HepG2 (cell line): Measurements from ENCODE around the gene MLST8. TPM values are rescaled to one million over a fixed set of nuclear protein-coding genes. Genes with fewer than 3 reads are reported as not detected.

Experiments used
- BCLAF1 ChIP-seq: fragments of 450-650 bp; IDR thresholded peaks from 2 replicates; pipeline ENCODE4 v1.6.1; 2017; ENCODE audit warnings: mild to moderate bottlenecking
- DNMT1 ChIP-seq: sonication (generic); formaldehyde crosslinking; IDR thresholded peaks from 2 replicates; pipeline ENCODE4 v1.5.1; 2020; ENCODE audit warnings: mild to moderate bottlenecking, missing genetic modification reagents
- FOXA1 ChIP-seq, 2 experiments: fragments of 450-650 bp in 1 of 2; sonication (generic) in 1 of 2; formaldehyde crosslinking in 1 of 2; IDR thresholded peaks; 2 replicates each; pipeline versions ENCODE4 v1.4.0 to v1.6.1; 2016 to 2020; ENCODE audit warnings: missing genetic modification reagents in 1 of 2
- HMGXB4 ChIP-seq, 2 experiments: sonication (generic) in 1 of 2; formaldehyde crosslinking in 1 of 2; IDR thresholded peaks; 2 replicates each; pipeline versions ENCODE4 v1.4.0 to v1.6.1; 2018 to 2020; ENCODE audit warnings: missing genetic modification reagents in 2 of 2, borderline replicate concordance in 1 of 2, low read depth in 1 of 2, mild to moderate bottlenecking in 1 of 2, missing biosample characterization in 1 of 2
- HNRNPH1 ChIP-seq: fragments of 200-400 bp; formaldehyde crosslinking; optimal IDR thresholded peaks from 2 replicates; pipeline ENCODE3; 2017; ENCODE audit warnings: mild to moderate bottlenecking, low read depth, low read length
- IRX3 ChIP-seq: sonication (generic); formaldehyde crosslinking; IDR thresholded peaks from 2 replicates; pipeline ENCODE4 v1.8.1; 2023; ENCODE audit warnings: mild to moderate bottlenecking, low read depth, missing genetic modification reagents, borderline replicate concordance
- MED13 ChIP-seq: sonication (generic); formaldehyde crosslinking; IDR thresholded peaks from 2 replicates; pipeline ENCODE4 v1.5.0; 2020; ENCODE audit warnings: missing genetic modification reagents
- NFKB2 ChIP-seq: sonication (generic); formaldehyde crosslinking; IDR thresholded peaks from 2 replicates; pipeline ENCODE4 v1.4.0; 2020; ENCODE audit warnings: missing genetic modification reagents, borderline replicate concordance
- PBX3 ChIP-seq: sonication (generic); formaldehyde crosslinking; IDR thresholded peaks from 2 replicates; pipeline ENCODE4 v1.8.1; 2023; ENCODE audit warnings: missing genetic modification reagents, inconsistent platforms, borderline replicate concordance
- PHF8 ChIP-seq: sonication (generic); formaldehyde crosslinking; IDR thresholded peaks from 2 replicates; pipeline ENCODE4 v1.5.0; 2020; ENCODE audit warnings: missing genetic modification reagents
- PLRG1 ChIP-seq: fragments of 450-650 bp; conservative IDR thresholded peaks from 2 replicates; pipeline ENCODE4 v1.6.1; 2016
- RAD21 ChIP-seq: fragments of 450-650 bp; formaldehyde crosslinking; IDR thresholded peaks from 2 replicates; pipeline ENCODE4 v1.5.0; 2020; ENCODE audit warnings: mild to moderate bottlenecking
- RBAK ChIP-seq: sonication (generic); formaldehyde crosslinking; IDR thresholded peaks from 2 replicates; pipeline ENCODE4 v1.5.1; 2020; ENCODE audit warnings: mild to moderate bottlenecking, missing genetic modification reagents
- REL ChIP-seq: sonication (generic); formaldehyde crosslinking; conservative IDR thresholded peaks from 2 replicates; pipeline ENCODE4 v1.8.0; 2022; ENCODE audit warnings: mild to moderate bottlenecking, missing genetic modification reagents, moderate library complexity
- RORA ChIP-seq: sonication (generic); formaldehyde crosslinking; IDR thresholded peaks from 2 replicates; pipeline ENCODE4 v1.5.0; 2020; ENCODE audit warnings: mild to moderate bottlenecking, missing genetic modification reagents, moderate library complexity
- SRSF9 ChIP-seq: fragments of 200-400 bp; formaldehyde crosslinking; IDR thresholded peaks from 2 replicates; pipeline ENCODE4 v1.6.1; 2018; ENCODE audit warnings: borderline replicate concordance, mild to moderate bottlenecking, low read depth, low read length; ENCODE audit not compliant: insufficient read depth, poor library complexity, severe bottlenecking
- ZBTB49 ChIP-seq: sonication (generic); formaldehyde crosslinking; IDR thresholded peaks from 2 replicates; pipeline ENCODE4 v1.4.0; 2020; ENCODE audit warnings: missing genetic modification reagents, borderline replicate concordance
- ZNF256 ChIP-seq: sonication (generic); formaldehyde crosslinking; conservative IDR thresholded peaks from 2 replicates; pipeline ENCODE4 v1.4.0; 2020; ENCODE audit warnings: missing genetic modification reagents
- ZNF383 ChIP-seq: sonication (generic); formaldehyde crosslinking; IDR thresholded peaks from 2 replicates; pipeline ENCODE4 v1.4.0; 2020; ENCODE audit warnings: missing genetic modification reagents, mild to moderate bottlenecking, borderline replicate concordance
- ZNF572 ChIP-seq: sonication (generic); formaldehyde crosslinking; IDR thresholded peaks from 2 replicates; pipeline ENCODE4 v1.5.1; 2020; ENCODE audit warnings: mild to moderate bottlenecking, missing genetic modification reagents
- ZNF598 ChIP-seq: sonication (generic); formaldehyde crosslinking; IDR thresholded peaks from 2 replicates; pipeline ENCODE4 v1.5.1; 2020; ENCODE audit warnings: mild to moderate bottlenecking, missing genetic modification reagents, borderline replicate concordance
- ZNF614 ChIP-seq: IDR thresholded peaks from 2 replicates; pipeline ENCODE4 v1.6.1; 2018; ENCODE audit warnings: missing biosample characterization, missing genetic modification reagents, inconsistent platforms, borderline replicate concordance
- ZNF878 ChIP-seq: sonication (generic); formaldehyde crosslinking; IDR thresholded peaks from 2 replicates; pipeline ENCODE4 v1.8.1; 2023; ENCODE audit warnings: mild to moderate bottlenecking, missing genetic modification reagents, moderate library complexity
- polyA plus RNA-seq, 8 experiments: library from polyadenylated mRNA; depleted of rRNA in 3 of 8; stranded (reverse) in 7 of 8; unstranded in 1 of 8; fragments of >200 nt; fragmentation: Illumina TruSeq in 4 of 8; extraction: Trizol in 4 of 8; gene quantifications; 2 replicates each; pipeline versions ENCODE4 v1.2.1 to v1.2.3, GENCODE V29; 2011 to 2016; ENCODE audit warnings: low read depth in 4 of 8, missing spikeins in 1 of 8, mixed read lengths in 1 of 8; ENCODE audit not compliant: insufficient read depth in 1 of 8
- total RNA-seq, 5 experiments: library from RNA; depleted of rRNA; stranded (reverse); fragments of >200 nt; fragmentation: Illumina TruSeq; extraction: Trizol; gene quantifications; 2 replicates each; pipeline ENCODE4 v1.2.3, GENCODE V29; 2016; ENCODE audit warnings: low read depth in 1 of 5

The MLST8 gene
- total and polyA plus RNA-seq, 2 of the 13 experiments (the other 11 are each of a cell fraction or from before 2014, with no cell fraction given) = 30.8 to 72.7 TPM

GRCh38 chr16:2194852-2195321 lies 10.4 kb upstream of the MLST8 start (continued):
- TF ChIP-seq ZBTB49 (CRISPR knock-in tag) (no peak), PLRG1 (no peak), ZNF878 (CRISPR knock-in tag) (no peak), REL (no peak), RAD21 (peak; percentile 77), ZNF598 (CRISPR knock-in tag) (no peak), SRSF9 (no peak), ZNF383 (no peak), FOXA1 (IDR thresholded peaks at IDR 0.05) (no peak), FOXA1 (CRISPR knock-in tag; IDR thresholded peaks at IDR 0.05) (no peak), BCLAF1 (no peak), HNRNPH1 (no peak), MED13 (CRISPR knock-in tag) (no peak), IRX3 (CRISPR knock-in tag) (no peak), RORA (CRISPR knock-in tag) (no peak), RBAK (no peak), HMGXB4 (CRISPR knock-in tag; IDR thresholded peaks at IDR 0.05; ENCODE audit: borderline replicate concordance in 1 of 2, low read depth in 1 of 2) (peak; percentile 27 to 77; a peak in 2 of 4 replicates), PHF8 (CRISPR knock-in tag) (no peak), ZNF614 (CRISPR knock-in tag) (no peak), PBX3 (CRISPR knock-in tag) (no peak), DNMT1 (CRISPR knock-in tag) (0 out of 2 replicates have a peak, but pooled peaks have one; percentile 50), NFKB2 (no peak), ZNF572 (CRISPR knock-in tag) (no peak), ZNF256 (no peak)
